Testis (tissue), 3 donors: Measurements from ENCODE around the gene OCA2. TPM values are rescaled to one million over a fixed set of nuclear protein-coding genes. Genes with fewer than 3 reads are reported as not detected.

Experiments used
- DNase-seq: peaks from one replicate; pipeline ENCODE4 v3.0.0-alpha.2; 2019
- H3K27ac ChIP-seq, 2 donors: fragments of 200-600 bp; sonication (generic); one replicate each; pipeline ENCODE4 v1.5.1; 2019
- H3K27me3 ChIP-seq: fragments of 200-600 bp; sonication (generic); one replicate; pipeline ENCODE4 v1.5.1; 2019
- H3K36me3 ChIP-seq: fragments of 200-600 bp; sonication (generic); one replicate; pipeline ENCODE4 v1.5.1; 2017; ENCODE audit warnings: low read depth; ENCODE audit errors: missing control alignments
- H3K4me1 ChIP-seq: fragments of 200-600 bp; sonication (generic); one replicate; pipeline ENCODE4 v1.5.1; 2019
- H3K4me3 ChIP-seq, 2 donors: fragments of 200-600 bp; sonication (generic); one replicate each; pipeline ENCODE4 v1.5.1; 2017 to 2019
- H3K9me3 ChIP-seq: fragments of 200-600 bp; sonication (generic); one replicate; pipeline ENCODE4 v1.5.1; 2017
- POLR2A ChIP-seq: fragments of 450-650 bp; IDR thresholded peaks from one replicate; pipeline ENCODE4 v1.6.1; 2017; ENCODE audit warnings: antibody characterized with exemption, mild to moderate bottlenecking, moderate library complexity
- WGBS, 2 donors: methylation state at CpG; one replicate each; pipeline ENCODE4 v1.1.5; 2018; 5-methylcytosine and 5-hydroxymethylcytosine counted together
- intact Hi-C: fragments of 100-400 bp; cut with DNase I; formaldehyde crosslinking; loops from one replicate; pipeline ENCODE4 v1.15.1; 2023; ENCODE audit warnings: low total_unique reads
- polyA plus RNA-seq: library from polyadenylated mRNA; stranded (reverse); fragments of 350-450 nt; fragmentation: Illumina TruSeq; extraction: RNeasy Lipid Tissue Mini Kit (QIAGEN cat#74804); gene quantifications from one replicate; pipeline ENCODE4 v1.2.3, GENCODE V29; 2014; ENCODE audit warnings: low read depth, low replicate concordance; ENCODE audit not compliant: insufficient read depth
- total RNA-seq, 2 donors: library from RNA; depleted of rRNA; stranded (reverse); fragments of >200 nt; gene quantifications; one replicate each; pipeline ENCODE4 v1.2.3, GENCODE V29; 2016
- TF ChIP-seq, protein P1 (sequence below), 3 experiments: fragments of 450-650 bp in 2 of 3; fragments of 200-600 bp in 1 of 3; sonication (generic) in 1 of 3; IDR thresholded peaks; one replicate each; pipeline ENCODE4 v1.5.1; 2016 to 2019; ENCODE audit warnings: antibody characterized with exemption in 3 of 3, mild to moderate bottlenecking in 2 of 3, moderate library complexity in 1 of 3

OCA2 gene
- total and polyA plus RNA-seq, 3 donors from 2014 or later = 2.6 to 7.2 (median 4.5) TPM

DNA sequence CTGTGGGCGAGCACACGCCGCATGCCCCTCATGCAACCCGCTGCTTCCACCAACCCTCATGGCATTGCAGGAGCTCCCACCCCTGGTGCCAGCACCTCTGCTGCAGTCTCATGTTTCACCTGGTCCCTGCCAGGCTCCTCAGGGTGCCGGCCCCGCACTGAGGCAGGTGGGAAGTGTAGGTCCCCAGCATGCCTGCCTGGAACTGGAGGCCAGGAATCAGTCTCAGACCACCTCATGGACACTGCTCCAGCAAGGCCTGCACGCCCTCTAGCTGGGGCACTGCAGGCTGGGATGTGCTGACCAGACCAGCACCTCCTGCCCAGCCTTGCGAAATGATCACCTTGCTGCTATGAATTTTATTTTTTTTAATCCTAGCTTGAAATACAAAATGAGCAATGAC, 39.1 kb downstream of the OCA2 start:
- 83 to 90% methylated on average over 7 to 8 of the region's 8 CpGs for WGBS, 2 donors
- no peaks in the 10 kb centered on the region for H3K27me3 ChIP-seq
- H3K4me3 ChIP-seq = no peak overlapping the region
- no peak for DNase-seq
- intact Hi-C loops = no loop called here
- no peaks in the 10 kb centered on the region for H3K9me3 ChIP-seq
- no peak overlapping the region for H3K27ac ChIP-seq
- TF ChIP-seq, protein P1, sequence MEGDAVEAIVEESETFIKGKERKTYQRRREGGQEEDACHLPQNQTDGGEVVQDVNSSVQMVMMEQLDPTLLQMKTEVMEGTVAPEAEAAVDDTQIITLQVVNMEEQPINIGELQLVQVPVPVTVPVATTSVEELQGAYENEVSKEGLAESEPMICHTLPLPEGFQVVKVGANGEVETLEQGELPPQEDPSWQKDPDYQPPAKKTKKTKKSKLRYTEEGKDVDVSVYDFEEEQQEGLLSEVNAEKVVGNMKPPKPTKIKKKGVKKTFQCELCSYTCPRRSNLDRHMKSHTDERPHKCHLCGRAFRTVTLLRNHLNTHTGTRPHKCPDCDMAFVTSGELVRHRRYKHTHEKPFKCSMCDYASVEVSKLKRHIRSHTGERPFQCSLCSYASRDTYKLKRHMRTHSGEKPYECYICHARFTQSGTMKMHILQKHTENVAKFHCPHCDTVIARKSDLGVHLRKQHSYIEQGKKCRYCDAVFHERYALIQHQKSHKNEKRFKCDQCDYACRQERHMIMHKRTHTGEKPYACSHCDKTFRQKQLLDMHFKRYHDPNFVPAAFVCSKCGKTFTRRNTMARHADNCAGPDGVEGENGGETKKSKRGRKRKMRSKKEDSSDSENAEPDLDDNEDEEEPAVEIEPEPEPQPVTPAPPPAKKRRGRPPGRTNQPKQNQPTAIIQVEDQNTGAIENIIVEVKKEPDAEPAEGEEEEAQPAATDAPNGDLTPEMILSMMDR (IDR thresholded peaks at IDR 0.05) = no peak
- TF ChIP-seq POLR2A = no peak
- no peaks in the 10 kb centered on the region for H3K4me1 ChIP-seq
- H3K36me3 ChIP-seq = no peaks in the 10 kb centered on the region

DNA sequence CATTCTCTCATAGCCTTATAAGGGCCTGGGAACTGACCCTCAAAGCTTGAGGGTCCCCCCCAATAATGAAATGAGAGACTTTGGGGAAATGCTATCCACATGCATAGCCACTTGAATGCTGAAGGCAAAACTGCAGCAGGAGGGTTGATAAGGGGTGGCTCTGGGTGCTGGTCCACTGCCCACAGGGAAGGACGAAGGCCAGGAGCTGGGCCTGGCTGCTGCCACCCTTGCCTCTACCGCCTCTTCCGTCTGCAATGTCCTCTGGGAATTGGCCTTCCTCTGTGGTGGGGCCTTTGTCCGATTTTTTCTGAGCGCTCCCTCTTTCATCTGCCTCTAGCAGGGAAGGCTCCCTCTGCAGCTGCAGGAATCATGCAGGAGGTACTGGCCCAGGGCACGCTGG, 41.0 kb downstream of the OCA2 start:
- Histone ChIP-seq H3K4me1 (no peaks in the 10 kb centered on the region), H3K9me3 (no peaks in the 10 kb centered on the region), H3K27ac (no peak overlapping the region), H3K4me3 (no peak overlapping the region), H3K27me3 (no peaks in the 10 kb centered on the region), H3K36me3 (no peaks in the 10 kb centered on the region)
- intact Hi-C loops = no loop called here
- DNase-seq = no peak
- no peak for TF ChIP-seq POLR2A
- TF ChIP-seq, protein P1 (IDR thresholded peaks at IDR 0.05) = no peak
- WGBS, 2 donors = 87 to 92% methylated on average over 6 of the region's 6 CpGs

DNA sequence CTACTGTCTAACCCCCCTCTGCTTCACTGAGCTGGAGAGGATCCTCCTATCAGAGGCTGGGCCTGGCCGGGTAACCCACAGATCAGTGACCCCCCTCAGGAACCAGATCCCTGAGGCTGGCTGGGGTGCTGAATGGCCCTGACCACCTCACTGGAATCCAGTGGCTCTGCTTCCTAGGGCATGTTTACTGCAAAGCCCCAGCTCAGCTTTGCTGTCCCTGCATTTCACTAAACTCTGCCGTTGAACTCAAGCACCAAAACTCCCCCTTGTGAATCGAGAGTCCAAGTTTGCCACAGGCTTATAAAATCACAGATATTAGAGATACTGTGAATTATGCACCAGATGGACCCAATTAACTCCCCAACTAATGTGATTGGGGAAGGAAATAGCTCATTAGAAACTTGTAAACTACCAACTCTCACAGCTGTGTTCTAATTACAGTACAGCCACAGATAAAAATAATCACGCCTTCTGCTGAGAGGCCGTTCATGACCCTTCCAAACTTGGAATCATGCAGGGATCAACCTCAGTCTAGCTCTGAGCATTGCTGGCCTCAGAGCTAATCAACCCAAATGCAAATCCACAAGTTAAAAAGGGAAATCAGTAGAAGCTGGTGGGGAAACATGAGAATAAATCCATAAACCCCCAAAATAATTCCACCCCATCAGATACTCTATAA, 47.0 kb downstream of the OCA2 start:
- Histone ChIP-seq H3K9me3 (no peaks in the 10 kb centered on the region), H3K4me1 (no peaks in the 10 kb centered on the region), H3K27ac (no peak overlapping the region), H3K27me3 (no peaks in the 10 kb centered on the region), H3K4me3 (no peak overlapping the region), H3K36me3 (no peaks in the 10 kb centered on the region)
- no peak for DNase-seq
- 39 to 54% methylated on average over 5 of the region's 5 CpGs for WGBS, 2 donors
- TF ChIP-seq, protein P1 (IDR thresholded peaks at IDR 0.05) = no peak
- TF ChIP-seq POLR2A = no peak
- intact Hi-C loops = no loop called here

DNA sequence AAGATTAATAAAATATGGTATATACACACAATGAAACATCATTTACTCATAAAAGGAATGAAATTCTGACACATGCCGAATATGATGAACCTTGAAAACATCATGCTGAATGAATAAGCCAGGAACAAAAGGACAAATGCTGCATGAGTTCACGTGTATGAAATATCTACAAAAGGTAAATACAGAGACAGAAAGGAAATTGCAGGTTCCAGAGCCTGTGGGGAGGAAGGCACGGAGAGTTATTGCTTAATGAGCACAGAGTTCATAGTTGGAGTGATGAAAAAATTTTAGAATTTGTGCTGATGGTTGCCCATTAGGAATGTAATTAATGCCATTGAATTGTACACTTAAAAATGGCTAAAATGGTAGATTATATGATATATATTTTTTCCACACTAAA, 49.5 kb downstream of the OCA2 start:
- Histone ChIP-seq H3K9me3 (no peaks in the 10 kb centered on the region), H3K27ac (no peak overlapping the region), H3K27me3 (no peaks in the 10 kb centered on the region), H3K4me1 (no peaks in the 10 kb centered on the region), H3K36me3 (no peaks in the 10 kb centered on the region), H3K4me3 (no peak overlapping the region)
- TF ChIP-seq, protein P1 (IDR thresholded peaks at IDR 0.05) = no peak
- TF ChIP-seq POLR2A = no peak
- intact Hi-C loops = no loop called here
- 83 to 94% methylated on average over 3 of the region's 3 CpGs for WGBS, 2 donors
- DNase-seq = no peak

DNA sequence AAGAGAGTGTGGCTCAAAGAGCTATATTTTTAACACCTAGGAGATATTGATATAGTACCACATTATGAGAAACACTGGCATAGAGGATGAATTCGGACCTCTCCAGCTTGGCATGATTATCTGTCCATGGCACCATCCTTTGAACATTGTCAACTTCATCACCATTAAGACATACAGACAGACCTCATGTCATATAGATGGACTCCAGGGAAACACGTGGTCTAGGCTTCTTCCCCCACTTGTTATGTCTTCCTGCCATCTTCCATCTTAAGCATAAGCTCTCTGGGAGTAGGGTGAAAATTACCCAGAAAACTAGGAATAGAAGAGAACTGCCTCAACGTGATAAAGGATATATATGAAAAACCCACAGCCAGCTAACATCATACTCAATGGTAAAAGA, 51.8 kb downstream of the OCA2 start:
- no peak for DNase-seq

More for the DNA sequence above, 51.8 kb downstream of the OCA2 start:
- Histone ChIP-seq H3K27me3 (no peaks in the 10 kb centered on the region), H3K27ac (no peak overlapping the region), H3K36me3 (no peaks in the 10 kb centered on the region), H3K4me3 (no peak overlapping the region), H3K4me1 (no peaks in the 10 kb centered on the region), H3K9me3 (no peaks in the 10 kb centered on the region)
- TF ChIP-seq POLR2A = no peak
- TF ChIP-seq, protein P1 (IDR thresholded peaks at IDR 0.05) = no peak
- intact Hi-C loops = no loop called here
- WGBS, 2 donors = 75 to 88% methylated on average over 3 of the region's 3 CpGs
